ENCODE results near the gene SERPINB2.

The SERPINB2 gene

GRCh38 chr18:63882333-63883141, 5.0 kb upstream of the SERPINB2 start:
- Histone ChIP-seq H3K4me1 (ENCODE audit: insufficient read depth, low read length, poor library complexity, severe bottlenecking) (no peaks in the 10 kb centered on the region), H3K27me3 (ENCODE audit: insufficient read depth, low read length, poor library complexity, severe bottlenecking) (no peaks in the 10 kb centered on the region), H3K79me2 (ENCODE audit: insufficient read depth, low read length) (no peaks in the 10 kb centered on the region), H3F3A (ENCODE audit: low read depth) (no peaks in the 10 kb centered on the region), H3K9me3 (ENCODE audit: insufficient read depth, low read depth, low read length) (no peaks in the 10 kb centered on the region), H3K9ac (ENCODE audit: low read depth, low read length, poor library complexity, severe bottlenecking) (no peak overlapping the region), H3K4me2 (ENCODE audit: low read depth, low read length, poor library complexity, severe bottlenecking) (no peak overlapping the region), H3K9me2 (replicated peaks; ENCODE audit: low read depth, low read length) (no peaks in the 10 kb centered on the region), H4K20me1 (ENCODE audit: insufficient read depth, low read length, poor library complexity, severe bottlenecking) (no peaks in the 10 kb centered on the region), H3K36me3 (ENCODE audit: insufficient read depth, low read length) (no peaks in the 10 kb centered on the region), H3K4me3 (ENCODE audit: low read length, poor library complexity, severe bottlenecking) (no peak overlapping the region), H2AFZ (ENCODE audit: low read length) (no peak overlapping the region)
- TF ChIP-seq, protein P1, sequence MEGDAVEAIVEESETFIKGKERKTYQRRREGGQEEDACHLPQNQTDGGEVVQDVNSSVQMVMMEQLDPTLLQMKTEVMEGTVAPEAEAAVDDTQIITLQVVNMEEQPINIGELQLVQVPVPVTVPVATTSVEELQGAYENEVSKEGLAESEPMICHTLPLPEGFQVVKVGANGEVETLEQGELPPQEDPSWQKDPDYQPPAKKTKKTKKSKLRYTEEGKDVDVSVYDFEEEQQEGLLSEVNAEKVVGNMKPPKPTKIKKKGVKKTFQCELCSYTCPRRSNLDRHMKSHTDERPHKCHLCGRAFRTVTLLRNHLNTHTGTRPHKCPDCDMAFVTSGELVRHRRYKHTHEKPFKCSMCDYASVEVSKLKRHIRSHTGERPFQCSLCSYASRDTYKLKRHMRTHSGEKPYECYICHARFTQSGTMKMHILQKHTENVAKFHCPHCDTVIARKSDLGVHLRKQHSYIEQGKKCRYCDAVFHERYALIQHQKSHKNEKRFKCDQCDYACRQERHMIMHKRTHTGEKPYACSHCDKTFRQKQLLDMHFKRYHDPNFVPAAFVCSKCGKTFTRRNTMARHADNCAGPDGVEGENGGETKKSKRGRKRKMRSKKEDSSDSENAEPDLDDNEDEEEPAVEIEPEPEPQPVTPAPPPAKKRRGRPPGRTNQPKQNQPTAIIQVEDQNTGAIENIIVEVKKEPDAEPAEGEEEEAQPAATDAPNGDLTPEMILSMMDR (conservative IDR thresholded peaks at IDR 0.05; ENCODE audit: low read length), result no peak
- TF ChIP-seq EZH2phosphoT487 (IDR thresholded peaks at IDR 0.05; ENCODE audit: borderline replicate concordance), result no peak

DNA sequence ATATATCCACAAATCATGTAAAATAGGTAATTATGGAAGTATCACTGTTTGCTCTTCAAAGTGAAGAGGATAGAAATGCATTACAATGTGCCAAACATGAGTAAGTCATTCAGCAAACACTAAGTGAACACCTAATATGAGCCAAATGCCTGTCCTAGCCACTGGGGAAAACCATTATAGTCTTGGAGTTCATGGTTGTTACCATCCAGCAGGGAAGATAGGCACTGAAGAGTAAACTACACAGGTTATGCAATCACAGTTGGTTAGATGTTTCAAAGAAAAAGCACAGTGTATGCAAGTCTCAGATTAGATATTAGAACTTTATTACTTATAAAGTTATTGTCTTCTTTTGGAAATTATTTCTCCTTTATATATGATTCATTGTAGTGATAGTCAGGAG, 3.9 kb upstream of the SERPINB2 start:
- no peaks in the 10 kb centered on the region for H3K4me1 ChIP-seq (ENCODE audit: insufficient read depth, low read length, poor library complexity, severe bottlenecking)
- H3K4me3 ChIP-seq (ENCODE audit: low read length, poor library complexity, severe bottlenecking), result no peak overlapping the region
- H4K20me1 ChIP-seq (ENCODE audit: insufficient read depth, low read length, poor library complexity, severe bottlenecking), result no peaks in the 10 kb centered on the region
- H3K36me3 ChIP-seq (ENCODE audit: insufficient read depth, low read length), result no peaks in the 10 kb centered on the region
- H3K27me3 ChIP-seq (ENCODE audit: insufficient read depth, low read length, poor library complexity, severe bottlenecking), result no peaks in the 10 kb centered on the region
- H3F3A ChIP-seq (ENCODE audit: low read depth), result no peaks in the 10 kb centered on the region
- no peak for TF ChIP-seq EZH2phosphoT487 (IDR thresholded peaks at IDR 0.05; ENCODE audit: borderline replicate concordance)
- TF ChIP-seq, protein P1 (conservative IDR thresholded peaks at IDR 0.05; ENCODE audit: low read length), result no peak
- H3K9me2 ChIP-seq (replicated peaks; ENCODE audit: low read depth, low read length), result no peaks in the 10 kb centered on the region
- no peak overlapping the region for H2AFZ ChIP-seq (ENCODE audit: low read length)
- no peak overlapping the region for H3K4me2 ChIP-seq (ENCODE audit: low read depth, low read length, poor library complexity, severe bottlenecking)
- H3K9ac ChIP-seq (ENCODE audit: low read depth, low read length, poor library complexity, severe bottlenecking), result no peak overlapping the region
- no peaks in the 10 kb centered on the region for H3K9me3 ChIP-seq (ENCODE audit: insufficient read depth, low read depth, low read length)
- no peaks in the 10 kb centered on the region for H3K79me2 ChIP-seq (ENCODE audit: insufficient read depth, low read length)

DNA sequence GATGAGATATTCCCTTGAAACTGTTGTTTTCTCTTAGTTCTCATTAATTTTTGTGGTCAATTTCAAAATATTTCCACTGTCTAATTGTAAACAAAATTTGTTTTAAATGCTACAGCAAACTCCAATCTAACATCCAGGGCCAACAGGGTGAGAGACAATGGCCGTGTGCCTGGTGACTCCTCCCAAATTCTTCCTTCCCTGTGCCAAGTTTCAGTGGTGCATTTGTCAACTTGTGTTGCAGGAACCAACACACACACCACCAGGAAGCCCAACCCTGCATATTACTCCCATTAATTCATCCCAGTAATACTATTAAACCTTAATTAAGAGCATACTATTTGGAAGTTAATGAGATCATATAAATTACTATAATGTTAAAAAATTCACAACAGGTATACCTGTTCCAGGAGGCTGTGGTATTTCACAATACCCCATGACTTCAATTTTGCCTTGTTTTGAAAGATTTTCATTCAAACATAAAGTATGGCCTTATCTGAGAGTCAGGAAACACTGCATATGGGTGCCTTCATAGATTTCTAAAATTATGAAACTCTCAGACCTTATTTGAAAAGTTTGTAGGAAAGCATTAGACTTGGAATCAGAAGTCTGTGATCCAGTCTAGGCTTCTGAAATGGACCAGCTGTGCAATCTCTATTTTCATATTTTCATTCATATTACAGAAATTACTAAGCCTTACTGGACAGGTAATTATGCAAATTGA, 1.1 kb downstream of the SERPINB2 start:
- Histone ChIP-seq H3K9me2 (replicated peaks; ENCODE audit: low read depth, low read length) (no peaks in the 10 kb centered on the region), H3K9me3 (ENCODE audit: insufficient read depth, low read depth, low read length) (no peaks in the 10 kb centered on the region), H3K4me1 (ENCODE audit: insufficient read depth, low read length, poor library complexity, severe bottlenecking) (no peaks in the 10 kb centered on the region), H3K36me3 (ENCODE audit: insufficient read depth, low read length) (no peaks in the 10 kb centered on the region), H4K20me1 (ENCODE audit: insufficient read depth, low read length, poor library complexity, severe bottlenecking) (no peaks in the 10 kb centered on the region), H3K4me3 (ENCODE audit: low read length, poor library complexity, severe bottlenecking) (no peak overlapping the region), H3F3A (ENCODE audit: low read depth) (no peaks in the 10 kb centered on the region), H3K27me3 (ENCODE audit: insufficient read depth, low read length, poor library complexity, severe bottlenecking) (no peaks in the 10 kb centered on the region), H3K79me2 (ENCODE audit: insufficient read depth, low read length) (no peaks in the 10 kb centered on the region), H3K4me2 (ENCODE audit: low read depth, low read length, poor library complexity, severe bottlenecking) (no peak overlapping the region), H3K9ac (ENCODE audit: low read depth, low read length, poor library complexity, severe bottlenecking) (no peak overlapping the region), H2AFZ (ENCODE audit: low read length) (no peak overlapping the region)
- TF ChIP-seq EZH2phosphoT487 (IDR thresholded peaks at IDR 0.05; ENCODE audit: borderline replicate concordance), result no peak
- TF ChIP-seq, protein P1 (conservative IDR thresholded peaks at IDR 0.05; ENCODE audit: low read length), result no peak

All from Loucy (cell line).